ENCODE results near the gene MYL5. TPM values are rescaled to one million over a fixed set of nuclear protein-coding genes. Genes with fewer than 3 reads are reported as not detected.
"Not testable (repeated sequence)": the region's sequence is repeated elsewhere in the genome, so short reads cannot be mapped to it uniquely, and the experiment has no call there.

The MYL5 gene
- total RNA-seq, 1 donor from 2014 or later = 24.6 TPM

DNA sequence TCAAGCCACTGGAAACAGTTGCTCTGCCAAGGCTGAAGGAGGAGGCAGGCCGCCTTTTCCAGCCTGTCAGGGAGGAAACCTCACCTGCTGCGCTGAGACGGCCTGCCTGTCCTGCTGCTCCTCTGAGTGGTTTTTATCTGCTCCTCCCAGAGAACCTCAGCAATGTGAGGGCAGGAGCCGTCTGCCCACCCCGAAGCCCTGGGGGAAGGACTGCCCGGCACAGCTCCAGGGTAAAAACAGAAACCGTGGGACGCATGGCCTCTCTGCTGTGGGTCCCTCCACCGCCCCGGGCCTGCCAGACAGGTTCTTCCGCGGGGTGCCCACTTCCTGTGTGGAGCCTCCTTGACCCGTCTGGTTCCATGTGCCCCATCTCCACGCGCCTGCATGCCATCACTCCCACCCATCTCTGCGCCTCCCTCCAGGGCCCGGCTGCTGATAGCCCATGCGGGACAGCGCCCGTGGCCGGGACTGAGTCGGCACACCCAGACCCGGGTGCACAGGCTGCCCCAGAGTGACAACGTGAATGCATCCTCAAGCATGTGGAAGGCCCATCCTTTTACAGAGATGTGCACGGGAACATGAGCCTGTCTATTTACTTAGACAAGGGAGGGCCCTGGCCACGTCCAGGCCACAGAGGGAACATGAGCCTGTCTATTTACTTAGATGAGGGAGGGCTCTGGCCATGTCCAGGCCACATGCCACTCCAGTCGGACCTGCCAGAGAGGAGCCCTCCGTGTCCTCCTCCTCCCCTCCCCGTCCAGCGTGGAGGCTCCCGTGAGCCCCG lies 18.6 kb downstream of the MYL5 start:
- Mint-ChIP-seq H3K9me3 (no peaks in the 10 kb centered on the region), H3K27me3 (no peaks in the 10 kb centered on the region), H3K4me3 (no peak overlapping the region), H3K4me1 (no peaks in the 10 kb centered on the region), H3K36me3 (ENCODE audit: low read depth) (no peaks in the 10 kb centered on the region), H3K27ac (no peak overlapping the region)
- TF ChIP-seq, protein P1, sequence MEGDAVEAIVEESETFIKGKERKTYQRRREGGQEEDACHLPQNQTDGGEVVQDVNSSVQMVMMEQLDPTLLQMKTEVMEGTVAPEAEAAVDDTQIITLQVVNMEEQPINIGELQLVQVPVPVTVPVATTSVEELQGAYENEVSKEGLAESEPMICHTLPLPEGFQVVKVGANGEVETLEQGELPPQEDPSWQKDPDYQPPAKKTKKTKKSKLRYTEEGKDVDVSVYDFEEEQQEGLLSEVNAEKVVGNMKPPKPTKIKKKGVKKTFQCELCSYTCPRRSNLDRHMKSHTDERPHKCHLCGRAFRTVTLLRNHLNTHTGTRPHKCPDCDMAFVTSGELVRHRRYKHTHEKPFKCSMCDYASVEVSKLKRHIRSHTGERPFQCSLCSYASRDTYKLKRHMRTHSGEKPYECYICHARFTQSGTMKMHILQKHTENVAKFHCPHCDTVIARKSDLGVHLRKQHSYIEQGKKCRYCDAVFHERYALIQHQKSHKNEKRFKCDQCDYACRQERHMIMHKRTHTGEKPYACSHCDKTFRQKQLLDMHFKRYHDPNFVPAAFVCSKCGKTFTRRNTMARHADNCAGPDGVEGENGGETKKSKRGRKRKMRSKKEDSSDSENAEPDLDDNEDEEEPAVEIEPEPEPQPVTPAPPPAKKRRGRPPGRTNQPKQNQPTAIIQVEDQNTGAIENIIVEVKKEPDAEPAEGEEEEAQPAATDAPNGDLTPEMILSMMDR (IDR thresholded peaks at IDR 0.05) = no peak
- DNase-seq = no peak
- CTCF ChIA-PET = no interaction called here
- intact Hi-C loops (cut with micrococcal nuclease) = no loop called here
- POLR2A ChIA-PET = interaction anchor here (1.7 kb wide), 1 partner anchor 12 kb away, joined by 4 read pairs; no protein-coding TSS in a partner anchor
- no peak for ATAC-seq (ENCODE audit: low read depth)

DNA sequence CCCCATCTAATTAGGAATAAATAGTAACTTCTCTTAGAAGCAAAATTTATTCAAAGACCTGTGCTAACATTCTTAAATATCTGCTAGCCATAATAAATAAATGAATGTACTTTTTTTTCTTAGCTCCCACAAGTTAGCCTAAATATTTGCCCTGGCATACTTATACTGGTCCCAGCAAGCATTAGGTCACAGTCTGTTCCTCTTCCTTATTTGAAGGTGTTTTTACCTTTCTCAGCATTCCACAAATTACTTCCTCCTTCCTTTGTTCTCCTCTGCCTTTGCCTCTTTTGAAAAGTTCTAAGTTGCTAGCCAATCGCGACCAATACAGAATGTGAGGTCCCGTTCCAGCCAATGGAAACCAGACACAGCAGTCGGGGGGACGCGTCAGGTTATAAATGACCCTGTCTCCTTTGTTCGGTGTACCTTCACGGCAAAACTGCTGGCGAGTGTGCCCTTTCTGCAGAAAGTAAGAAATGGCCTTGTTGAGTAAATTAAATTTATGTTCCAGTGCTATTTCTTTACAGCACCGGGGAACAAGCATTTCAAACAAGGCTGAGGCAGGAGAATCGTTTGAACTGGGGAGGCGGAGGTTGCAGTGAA lies 20.1 kb downstream of the MYL5 start:
- H3K36me3 Mint-ChIP-seq (ENCODE audit: low read depth); H3K27ac Mint-ChIP-seq; DNase-seq; H3K27me3 Mint-ChIP-seq; H3K4me3 Mint-ChIP-seq; CTCF ChIA-PET; ATAC-seq (ENCODE audit: low read depth); intact Hi-C loops (cut with micrococcal nuclease); H3K9me3 Mint-ChIP-seq; H3K4me1 Mint-ChIP-seq: not testable (repeated sequence)
- POLR2A ChIA-PET = interaction anchor here (0.6 kb wide), 1 partner anchor 229 kb away, joined by 4 read pairs; no protein-coding TSS in a partner anchor

DNA sequence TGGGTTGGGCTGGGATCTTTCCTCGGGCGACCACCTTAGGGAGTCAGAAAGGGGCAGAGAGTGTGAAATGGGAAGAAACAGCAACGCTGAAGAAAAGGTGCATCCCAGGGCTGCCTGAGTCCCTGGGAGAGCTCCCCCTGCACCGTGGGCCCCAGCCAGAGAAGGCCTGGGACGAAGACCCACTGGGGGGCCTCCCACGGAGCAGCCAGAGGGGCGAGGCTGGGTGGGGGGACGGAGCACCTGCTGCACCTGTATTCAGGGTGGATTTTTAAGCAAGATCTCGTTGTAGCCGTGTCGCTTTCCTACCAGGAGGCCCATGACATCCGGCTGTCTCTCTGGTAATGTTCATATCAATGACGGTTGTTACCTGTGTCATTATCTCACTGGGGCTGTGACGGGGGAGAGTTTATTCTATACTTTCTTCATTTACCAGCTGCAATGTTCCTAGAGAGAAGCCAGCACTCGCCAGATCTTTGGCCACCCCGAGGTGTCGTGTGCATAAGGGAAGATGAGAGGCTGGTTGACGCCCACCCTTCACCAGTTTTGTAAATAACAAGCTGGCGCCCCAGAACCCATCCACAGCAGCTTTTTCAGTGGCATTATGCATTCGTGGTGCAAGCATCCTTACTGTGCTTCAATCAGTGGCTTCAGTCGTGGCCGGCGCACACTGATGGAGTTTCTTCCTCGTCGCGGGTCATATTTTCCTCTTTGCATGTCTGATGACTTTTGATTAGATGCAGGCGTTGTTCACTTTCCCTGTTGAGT lies 25.7 kb downstream of the MYL5 start:
- DNase-seq (no peak), ATAC-seq (ENCODE audit: low read depth) (no peak)
- TF ChIP-seq, protein P1 (IDR thresholded peaks at IDR 0.05) = no peak
- ChIA-PET CTCF (interaction anchor here (0.8 to 1.9 kb wide), 3 partner anchors 16 to 26 kb away, joined by 3 to 5 read pairs (median 3); partner anchors contain the start of genes ATP5ME and MYL5), POLR2A (interaction anchor here (0.6 to 4.0 kb wide), 6 partner anchors 11 to 1215 kb away, joined by 3 to 48 read pairs (median 3); partner anchors contain the start of genes ATP5ME, MYL5 and SLC49A3)
- no peaks in the 10 kb centered on the region for H3K27me3 Mint-ChIP-seq
- no peaks in the 10 kb centered on the region for H3K36me3 Mint-ChIP-seq (ENCODE audit: low read depth)
- H3K4me3 Mint-ChIP-seq = peak overlapping the region; percentile 76
- H3K27ac Mint-ChIP-seq = peak overlapping the region; percentile 94
- no peaks in the 10 kb centered on the region for H3K9me3 Mint-ChIP-seq
- intact Hi-C loops (cut with micrococcal nuclease) = loop anchor here (1.0 kb wide), 1 partner anchor 26 kb away; the partner anchor contains the start of genes ATP5ME and MYL5
- peaks cover 27% of the 10 kb centered on the region for H3K4me1 Mint-ChIP-seq

GRCh38 chr4:700587-701264 lies 26.4 kb downstream of the MYL5 start:
- intact Hi-C loops (cut with micrococcal nuclease) = no loop called here
- ChIA-PET POLR2A (interaction anchor here (0.6 to 4.0 kb wide), 3 partner anchors 22 to 1214 kb away, joined by 4 to 48 read pairs (median 6); partner anchors contain the start of genes ATP5ME and MYL5), CTCF (interaction anchor here (0.8 to 1.2 kb wide), 2 partner anchors 17 to 27 kb away, joined by 3 read pairs; partner anchors contain the start of genes ATP5ME and MYL5)
- ATAC-seq (ENCODE audit: low read depth) = no peak
- H3K9me3 Mint-ChIP-seq = no peaks in the 10 kb centered on the region
- no peaks in the 10 kb centered on the region for H3K27me3 Mint-ChIP-seq
- DNase-seq = no peak
- TF ChIP-seq, protein P1 (IDR thresholded peaks at IDR 0.05) = no peak
- peak overlapping the region; percentile 76 for H3K27ac Mint-ChIP-seq
- H3K4me3 Mint-ChIP-seq = no peak overlapping the region
- no peaks in the 10 kb centered on the region for H3K36me3 Mint-ChIP-seq (ENCODE audit: low read depth)
- H3K4me1 Mint-ChIP-seq = peaks cover 31% of the 10 kb centered on the region

GRCh38 chr4:702618-703048 lies 28.3 kb downstream of the MYL5 start:
- POLR2A ChIA-PET = interaction anchor here (0.7 kb wide), 1 partner anchor 26 kb away, joined by 9 read pairs; no protein-coding TSS in a partner anchor
- intact Hi-C loops (cut with micrococcal nuclease) = no loop called here
- Mint-ChIP-seq H3K27me3 (no peaks in the 10 kb centered on the region), H3K36me3 (ENCODE audit: low read depth) (no peaks in the 10 kb centered on the region), H3K4me1 (peaks cover 34% of the 10 kb centered on the region), H3K27ac (no peak overlapping the region), H3K4me3 (no peak overlapping the region), H3K9me3 (no peaks in the 10 kb centered on the region)
- DNase-seq (no peak), ATAC-seq (ENCODE audit: low read depth) (no peak)
- TF ChIP-seq, protein P1 (IDR thresholded peaks at IDR 0.05) = no peak
- CTCF ChIA-PET = no interaction called here

All from activated B cell treated with CpG ODN at 0.5 μM for 24 hours (primary cell).